HEK293T (cell line): ENCODE results near the gene PWWP3B.

Experiments
- HDGF ChIP-seq: fragments of 450-650 bp; IDR thresholded peaks from 2 replicates; pipeline ENCODE4 v1.6.1; 2017; ENCODE audit warnings: antibody characterized with exemption, borderline replicate concordance
- TARDBP ChIP-seq: fragments of 450-650 bp; IDR thresholded peaks from 2 replicates; pipeline ENCODE4 v1.6.1; 2016

DNA sequence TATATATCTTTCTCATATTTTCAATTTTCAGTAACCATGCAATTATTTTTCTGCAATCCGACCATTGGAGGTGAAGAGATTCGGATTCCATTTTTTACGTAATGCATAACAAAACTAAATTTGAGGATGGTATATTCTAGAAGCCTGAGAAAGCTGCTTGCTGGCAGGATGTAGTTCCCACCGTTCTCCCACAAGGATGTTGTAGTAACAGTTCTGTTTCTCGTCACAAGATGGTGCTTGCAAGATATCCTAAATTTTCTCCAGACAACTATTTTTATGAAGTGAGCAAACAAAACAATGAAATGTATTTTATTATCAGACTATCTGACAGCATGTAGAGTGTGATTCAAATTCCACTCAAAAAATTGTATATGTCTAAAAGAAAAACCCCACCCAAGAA lies 10.7 kb downstream of the PWWP3B start:
- TF ChIP-seq TARDBP (no peak), HDGF (no peak)
